AG04449 (cell line): ENCODE measurements around the gene PPM1H.
"Not testable (repeated sequence)": the region's sequence is repeated elsewhere in the genome, so short reads cannot be mapped to it uniquely, and the experiment has no call there.

Experiments used
- CTCF ChIA-PET: fragments of 350-600 bp; formaldehyde crosslinking; extraction: SDS; loops from one replicate; lab custom pipeline; 2021; ENCODE audit warnings: antibody characterized with exemption; lab: Yijun Ruan, JAX
- POLR2A ChIA-PET: fragments of 400-600, 350-600 bp; formaldehyde crosslinking; extraction: SDS; loops from one replicate; lab custom pipeline; 2020; ENCODE audit warnings: antibody characterized with exemption, inconsistent platforms; lab: Yijun Ruan, JAX
- DNase-seq: peaks from one replicate; pipeline ENCODE4 v3.0.0-alpha.2; 2010; ENCODE audit warnings: low read depth, low spot score
- H3K4me3 ChIP-seq: 2 replicates; pipeline ENCODE4 v1.5.1; 2011; ENCODE audit warnings: low read depth, mild to moderate bottlenecking, control low read depth, low read length
- TF ChIP-seq, protein P1 (sequence below): IDR thresholded peaks from one replicate; pipeline ENCODE4 v1.5.1; 2011; ENCODE audit warnings: mild to moderate bottlenecking, moderate library complexity, low read length, control low read depth, inconsistent platforms; ENCODE audit not compliant: insufficient read depth; ENCODE audit errors: missing control alignments

The PPM1H gene

DNA sequence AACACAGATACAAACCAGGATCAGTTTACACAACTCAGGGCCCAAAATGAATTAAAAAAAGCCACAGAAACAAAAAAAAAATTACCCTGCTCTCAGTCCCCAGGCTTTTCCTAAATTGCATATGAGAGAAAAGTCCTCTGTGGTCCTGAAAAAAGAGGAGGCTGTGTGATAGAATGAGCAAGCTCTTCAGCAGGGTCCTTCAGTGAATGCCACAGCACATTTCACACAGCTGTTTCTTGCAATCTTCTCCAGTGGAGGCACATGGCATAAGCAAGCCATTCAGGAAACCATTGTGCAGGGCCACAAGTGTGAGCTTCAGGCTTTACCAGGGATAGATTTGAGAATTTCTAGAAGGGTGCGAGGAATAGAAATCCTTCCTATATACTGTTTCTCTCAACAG is 168.5 kb downstream of the PPM1H start:
- no peak for DNase-seq
- ChIA-PET CTCF (interaction anchor here (0.9 to 1.3 kb wide), 2 partner anchors 11 to 14 kb away, joined by 3 read pairs; no protein-coding TSS in a partner anchor), POLR2A (no interaction called here)
- TF ChIP-seq, protein P1, sequence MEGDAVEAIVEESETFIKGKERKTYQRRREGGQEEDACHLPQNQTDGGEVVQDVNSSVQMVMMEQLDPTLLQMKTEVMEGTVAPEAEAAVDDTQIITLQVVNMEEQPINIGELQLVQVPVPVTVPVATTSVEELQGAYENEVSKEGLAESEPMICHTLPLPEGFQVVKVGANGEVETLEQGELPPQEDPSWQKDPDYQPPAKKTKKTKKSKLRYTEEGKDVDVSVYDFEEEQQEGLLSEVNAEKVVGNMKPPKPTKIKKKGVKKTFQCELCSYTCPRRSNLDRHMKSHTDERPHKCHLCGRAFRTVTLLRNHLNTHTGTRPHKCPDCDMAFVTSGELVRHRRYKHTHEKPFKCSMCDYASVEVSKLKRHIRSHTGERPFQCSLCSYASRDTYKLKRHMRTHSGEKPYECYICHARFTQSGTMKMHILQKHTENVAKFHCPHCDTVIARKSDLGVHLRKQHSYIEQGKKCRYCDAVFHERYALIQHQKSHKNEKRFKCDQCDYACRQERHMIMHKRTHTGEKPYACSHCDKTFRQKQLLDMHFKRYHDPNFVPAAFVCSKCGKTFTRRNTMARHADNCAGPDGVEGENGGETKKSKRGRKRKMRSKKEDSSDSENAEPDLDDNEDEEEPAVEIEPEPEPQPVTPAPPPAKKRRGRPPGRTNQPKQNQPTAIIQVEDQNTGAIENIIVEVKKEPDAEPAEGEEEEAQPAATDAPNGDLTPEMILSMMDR, result no peak
- no peak overlapping the region for H3K4me3 ChIP-seq

DNA sequence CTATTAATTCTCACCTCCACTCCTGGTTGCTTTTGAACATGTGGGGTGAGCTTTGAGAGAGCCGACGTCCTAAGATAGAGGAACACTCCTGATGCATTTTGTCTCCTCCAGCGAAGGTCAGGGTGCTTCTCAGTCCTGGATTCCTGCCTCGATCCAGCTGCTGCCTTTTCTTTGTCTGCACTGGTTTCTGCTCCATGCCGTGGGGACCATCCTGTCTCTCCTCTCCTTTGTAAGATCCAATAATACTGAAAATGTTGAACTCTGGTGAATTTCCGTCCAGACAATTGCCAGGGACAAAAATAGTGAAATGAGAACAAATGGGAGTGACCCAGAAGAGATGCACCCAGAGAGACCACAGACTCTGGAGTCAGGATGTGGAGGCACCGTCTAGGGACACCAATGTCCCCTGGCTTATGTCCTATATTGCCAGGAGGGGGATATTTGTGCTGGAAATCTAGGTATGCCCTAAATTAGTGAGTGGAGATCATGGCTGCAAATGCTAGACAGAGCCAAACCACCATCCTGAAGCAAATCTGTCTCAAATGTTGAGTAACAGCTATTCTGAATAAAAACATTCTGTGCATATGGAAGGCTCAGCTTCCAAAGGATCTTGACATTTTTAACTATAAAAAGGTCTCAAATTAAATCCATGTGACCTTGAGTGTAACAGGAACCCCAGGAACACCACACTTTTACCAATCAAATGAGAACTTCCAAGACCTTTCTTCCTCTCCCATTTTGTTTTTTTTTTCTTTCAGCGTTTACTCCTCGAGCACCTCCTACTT is 170.9 kb downstream of the PPM1H start:
- no peak for DNase-seq
- H3K4me3 ChIP-seq, result no peak overlapping the region
- ChIA-PET CTCF (interaction anchor here (0.6 to 1.6 kb wide), 3 partner anchors 15 to 30 kb away, joined by 3 to 6 read pairs (median 3); no protein-coding TSS in a partner anchor), POLR2A (interaction anchor here (0.6 to 0.7 kb wide), 2 partner anchors 61 to 161 kb away, joined by 3 read pairs; no protein-coding TSS in a partner anchor)
- TF ChIP-seq, protein P1, result no peak

DNA sequence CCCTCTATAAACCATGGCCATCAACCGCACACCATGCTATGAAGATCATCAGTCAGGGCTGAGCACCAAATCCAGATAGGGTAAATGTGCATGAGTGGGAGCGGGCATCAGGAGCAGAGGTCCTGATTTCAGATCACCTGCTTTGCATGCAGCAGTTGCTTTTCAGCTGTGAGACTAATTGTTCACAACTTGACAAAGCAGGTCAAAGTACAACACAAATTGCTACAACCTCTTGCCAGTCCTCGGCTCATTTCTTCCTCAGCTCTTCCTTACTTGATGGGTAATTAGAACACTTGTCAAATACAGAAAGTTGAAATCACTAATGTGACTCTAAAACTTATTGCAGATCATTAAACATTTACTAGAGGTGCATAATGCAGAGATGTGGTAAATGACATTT is 171.6 kb downstream of the PPM1H start:
- TF ChIP-seq, protein P1, result no peak
- no peak overlapping the region for H3K4me3 ChIP-seq
- ChIA-PET POLR2A (no interaction called here), CTCF (interaction anchor here (0.7 kb wide), 1 partner anchor 31 kb away, joined by 3 read pairs; no protein-coding TSS in a partner anchor)
- DNase-seq, result no peak

DNA sequence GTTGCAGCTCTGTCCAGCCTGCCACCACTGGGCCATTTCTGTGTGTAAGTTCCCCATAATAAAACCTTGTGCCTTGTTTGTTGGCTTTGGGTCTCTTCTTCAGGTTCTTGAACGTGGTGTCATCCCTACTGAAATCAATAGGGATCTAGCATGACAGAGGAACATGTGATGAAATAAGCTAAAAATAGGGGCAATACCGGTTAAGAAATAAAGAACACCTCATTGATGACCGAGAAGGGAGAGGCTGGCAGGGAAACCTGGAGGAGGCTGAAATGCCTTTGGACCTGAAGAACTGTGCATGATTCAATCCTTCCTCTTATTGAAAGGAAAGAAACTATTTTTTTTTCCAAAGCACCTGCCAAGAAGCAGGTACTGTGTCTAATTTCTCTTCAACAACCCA is 172.3 kb downstream of the PPM1H start:
- TF ChIP-seq, protein P1, result no peak

DNA sequence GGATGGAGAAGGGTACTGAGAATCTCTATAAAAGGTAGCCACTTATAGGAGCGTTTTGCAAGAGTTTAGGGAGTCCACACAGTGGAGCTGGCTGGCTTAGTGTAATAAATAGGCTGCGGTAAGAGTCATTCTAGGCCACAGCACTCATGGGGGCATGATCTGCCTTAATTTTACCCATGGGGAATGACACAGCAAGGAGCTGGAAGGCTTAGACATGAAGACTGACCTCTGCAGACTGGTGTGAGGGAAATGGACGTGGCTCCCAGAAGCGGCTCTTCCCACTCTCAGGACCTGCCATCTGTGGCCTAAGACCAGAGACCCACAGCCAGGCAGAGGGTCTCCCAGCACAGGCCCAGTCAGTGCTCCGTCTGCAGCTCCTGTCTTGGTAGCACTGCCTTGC is 173.3 kb downstream of the PPM1H start:
- ChIA-PET POLR2A (no interaction called here), CTCF (no interaction called here)
- no peak overlapping the region for H3K4me3 ChIP-seq
- no peak for DNase-seq
- TF ChIP-seq, protein P1, result no peak

More for the DNA sequence above, 172.3 kb downstream of the PPM1H start:
- ChIA-PET CTCF (no interaction called here), POLR2A (no interaction called here)
- DNase-seq, result no peak
- H3K4me3 ChIP-seq, result no peak overlapping the region

DNA sequence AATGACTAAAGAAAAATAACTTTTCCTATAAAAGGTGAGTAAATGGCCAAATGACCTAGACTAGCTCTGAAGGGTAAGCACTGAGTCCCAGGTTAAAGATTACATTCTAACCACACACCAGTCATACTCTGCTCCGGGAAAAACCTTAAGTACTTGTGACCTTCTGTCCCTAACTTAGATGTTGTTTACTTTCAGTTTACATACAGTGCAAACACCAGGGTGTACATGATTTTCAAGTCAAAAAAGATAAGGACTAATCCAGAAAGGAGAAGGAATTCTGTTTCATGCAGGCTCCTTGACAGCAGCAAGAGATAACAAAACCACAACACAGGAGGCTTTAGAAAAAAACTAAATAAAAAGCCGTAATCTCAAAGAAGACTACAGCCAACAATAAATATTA is 174.2 kb downstream of the PPM1H start:
- ChIA-PET POLR2A (no interaction called here), CTCF (interaction anchor here (0.9 kb wide), 1 partner anchor 161 kb away, joined by 3 read pairs; no protein-coding TSS in a partner anchor)
- TF ChIP-seq, protein P1, result no peak
- no peak for DNase-seq
- no peak overlapping the region for H3K4me3 ChIP-seq

DNA sequence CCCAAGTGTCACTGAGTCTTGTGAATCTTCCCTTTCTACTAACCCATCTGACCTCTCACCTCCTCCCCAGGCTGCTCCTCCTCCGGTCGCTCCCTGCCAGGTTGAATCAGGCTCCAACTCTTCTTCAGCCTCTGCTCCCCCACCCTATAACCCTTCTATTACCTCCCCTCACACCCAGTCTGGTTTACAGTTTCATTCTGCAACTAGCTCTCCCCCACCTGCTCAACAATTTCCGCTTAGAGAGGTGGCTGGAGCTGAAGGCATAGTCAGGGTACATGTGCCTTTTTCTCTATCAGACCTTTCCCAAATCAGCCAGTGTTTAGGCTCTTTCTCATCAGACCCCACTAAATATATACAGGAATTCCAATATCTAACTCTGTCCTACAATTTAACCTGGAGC is 174.6 kb downstream of the PPM1H start:
- POLR2A ChIA-PET, DNase-seq, H3K4me3 ChIP-seq: not testable (repeated sequence)
- CTCF ChIA-PET, result interaction anchor here (0.9 kb wide), 1 partner anchor 160 kb away, joined by 3 read pairs; no protein-coding TSS in a partner anchor
